GM21737 (cell line): ENCODE measurements around the gene ANKRD55.
"Not testable (repeated sequence)": the region's sequence is repeated elsewhere in the genome, so short reads cannot be mapped to it uniquely, and the experiment has no call there.

ENCODE experiments used
- ATAC-seq: cut with Tn5 transposase; IDR thresholded peaks from one replicate; pipeline ENCODE4 v1.9.1; 2021; ENCODE audit warnings: mild to moderate bottlenecking, moderate library complexity; ENCODE audit not compliant: unreplicated experiment

Gene ANKRD55

GRCh38 chr5:56211298-56211865 lies 21.7 kb downstream of the ANKRD55 start:
- ATAC-seq, result no peak

- ATAC-seq, result no peak
These were observed 24.4 kb downstream of the ANKRD55 start for GRCh38 chr5:56208681-56209080.

GRCh38 chr5:56207537-56207936 lies 25.6 kb downstream of the ANKRD55 start:
- ATAC-seq, result no peak

- no peak for ATAC-seq
These were observed 26.8 kb downstream of the ANKRD55 start for GRCh38 chr5:56206126-56206910.

- ATAC-seq, result not testable (repeated sequence)
These were observed 29.2 kb downstream of the ANKRD55 start for GRCh38 chr5:56203936-56204335.

- ATAC-seq, result no peak
These were observed 30.6 kb downstream of the ANKRD55 start for GRCh38 chr5:56202483-56202882.

- ATAC-seq, result not testable (repeated sequence)
These were observed 31.3 kb downstream of the ANKRD55 start for GRCh38 chr5:56201762-56202261.

GRCh38 chr5:56200971-56201666 lies 32.0 kb downstream of the ANKRD55 start:
- peak; percentile 97 for ATAC-seq

GRCh38 chr5:56195016-56195415 lies 38.1 kb downstream of the ANKRD55 start:
- ATAC-seq, result no peak

GRCh38 chr5:56192246-56192645 lies 40.9 kb downstream of the ANKRD55 start:
- no peak for ATAC-seq

- no peak for ATAC-seq
These were observed 41.5 kb downstream of the ANKRD55 start for GRCh38 chr5:56191656-56192055.

- no peak for ATAC-seq
These were observed 42.6 kb downstream of the ANKRD55 start for GRCh38 chr5:56190497-56190896.

GRCh38 chr5:56185768-56186311 lies 47.3 kb downstream of the ANKRD55 start:
- ATAC-seq, result no peak

GRCh38 chr5:56183506-56183905 lies 49.6 kb downstream of the ANKRD55 start:
- ATAC-seq, result no peak

- no peak for ATAC-seq
These were observed 53.7 kb downstream of the ANKRD55 start for GRCh38 chr5:56179442-56179841.

GRCh38 chr5:56178823-56179222 lies 54.3 kb downstream of the ANKRD55 start:
- ATAC-seq, result no peak

- no peak for ATAC-seq
These were observed 56.1 kb downstream of the ANKRD55 start for GRCh38 chr5:56176871-56177533.

- no peak for ATAC-seq
These were observed 56.9 kb downstream of the ANKRD55 start for GRCh38 chr5:56176155-56176798.

- ATAC-seq, result no peak
These were observed 57.6 kb downstream of the ANKRD55 start for GRCh38 chr5:56175488-56175887.

- no peak for ATAC-seq
These were observed 58.1 kb downstream of the ANKRD55 start for GRCh38 chr5:56175021-56175420.
